ENCODE measurements around the gene STT3B. TPM values are rescaled to one million over a fixed set of nuclear protein-coding genes. Genes with fewer than 3 reads are reported as not detected.

The STT3B gene
- total and polyA plus RNA-seq, 2 donors from 2014 or later = 44.7 to 89.9 TPM

DNA sequence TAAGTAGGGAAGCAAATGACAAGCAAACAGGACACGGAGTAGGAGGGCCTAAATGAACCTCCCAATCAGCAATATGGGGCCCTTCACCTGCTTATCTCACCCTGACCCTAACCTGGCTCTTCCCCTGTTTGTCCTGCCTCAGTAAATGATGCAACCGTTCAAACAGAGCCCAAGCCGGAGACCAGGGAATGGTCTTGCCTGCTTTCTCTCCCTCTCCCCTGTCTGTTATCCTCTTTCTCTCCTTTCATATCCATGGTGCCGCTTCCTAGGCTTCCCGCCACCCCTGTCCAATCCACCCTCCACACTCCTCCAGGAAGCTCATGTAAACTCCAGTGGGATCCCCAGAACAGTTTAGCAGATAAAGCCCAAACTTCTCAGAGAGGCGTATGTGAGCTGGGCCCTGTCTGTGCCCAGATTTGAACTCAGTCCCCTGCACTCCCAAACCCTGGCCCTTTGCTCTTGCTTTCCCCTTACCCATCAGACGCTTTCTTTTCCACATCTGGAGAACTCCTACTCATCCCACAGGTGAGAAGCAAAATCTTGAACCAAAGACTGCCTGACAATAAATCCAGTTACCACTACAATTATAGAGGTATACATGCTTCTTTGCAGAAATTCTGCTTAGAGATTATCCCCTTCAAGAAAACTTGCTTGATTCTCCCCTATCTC is 45.7 kb upstream of the STT3B start:
- H3K9me3 ChIP-seq (ENCODE audit: control insufficient read depth in 2 of 3, insufficient read depth in 1 of 3, low read length in 3 of 3) = peaks cover 0 to 7% (median 5%) of the 10 kb centered on the region in 3 donors
- H3K4me1 ChIP-seq (ENCODE audit: control insufficient read depth in 2 of 3, insufficient read depth in 2 of 3, low read depth in 1 of 3, low read length in 3 of 3) = no peaks in the 10 kb centered on the region
- intact Hi-C loops (cut with DNase I) = no loop called here
- no peak for DNase-seq
- TF ChIP-seq CTCF (IDR thresholded peaks at IDR 0.05; ENCODE audit: borderline replicate concordance, extremely low read depth, insufficient read depth) = no peak
- H3K27ac ChIP-seq (ENCODE audit: low read depth in 2 of 2, low read length in 2 of 2) = no peak overlapping the region
- FAIRE-seq = no peak
- H3K9ac ChIP-seq (ENCODE audit: low read length in 3 of 3) = no peak overlapping the region
- H3K27me3 ChIP-seq (ENCODE audit: control insufficient read depth, insufficient read depth, low read length) = no peaks in the 10 kb centered on the region
- H3K4me3 ChIP-seq (ENCODE audit: low read length in 3 of 3) = no peak overlapping the region
- H3K36me3 ChIP-seq (ENCODE audit: control insufficient read depth in 2 of 3, insufficient read depth in 3 of 3, low read length in 3 of 3) = no peaks in the 10 kb centered on the region

GRCh38 chr3:31488475-31489017 is 44.2 kb upstream of the STT3B start:
- Histone ChIP-seq H3K36me3 (ENCODE audit: control insufficient read depth in 2 of 3, insufficient read depth in 3 of 3, low read length in 3 of 3) (no peaks in the 10 kb centered on the region), H3K4me3 (ENCODE audit: low read length in 3 of 3) (no peak overlapping the region), H3K4me1 (ENCODE audit: control insufficient read depth in 2 of 3, insufficient read depth in 2 of 3, low read depth in 1 of 3, low read length in 3 of 3) (no peaks in the 10 kb centered on the region), H3K9ac (ENCODE audit: low read length in 3 of 3) (no peak overlapping the region), H3K9me3 (ENCODE audit: control insufficient read depth in 2 of 3, insufficient read depth in 1 of 3, low read length in 3 of 3) (peaks cover 0 to 7% (median 7%) of the 10 kb centered on the region in 3 donors), H3K27me3 (ENCODE audit: control insufficient read depth, insufficient read depth, low read length) (no peaks in the 10 kb centered on the region), H3K27ac (ENCODE audit: low read depth in 2 of 2, low read length in 2 of 2) (no peak overlapping the region)
- no peak for FAIRE-seq
- no peak for DNase-seq
- intact Hi-C loops (cut with DNase I) = no loop called here
- no peak for TF ChIP-seq CTCF (IDR thresholded peaks at IDR 0.05; ENCODE audit: borderline replicate concordance, extremely low read depth, insufficient read depth)

GRCh38 chr3:31490502-31490901 is 42.2 kb upstream of the STT3B start:
- H3K27me3 ChIP-seq (ENCODE audit: control insufficient read depth, insufficient read depth, low read length) = no peaks in the 10 kb centered on the region
- DNase-seq (no peak), FAIRE-seq (no peak)
- H3K27ac ChIP-seq (ENCODE audit: low read depth in 2 of 2, low read length in 2 of 2) = no peak overlapping the region
- H3K9me3 ChIP-seq (ENCODE audit: control insufficient read depth in 2 of 3, insufficient read depth in 1 of 3, low read length in 3 of 3) = peaks cover 0 to 7% (median 7%) of the 10 kb centered on the region in 3 donors
- no peaks in the 10 kb centered on the region for H3K4me1 ChIP-seq (ENCODE audit: control insufficient read depth in 2 of 3, insufficient read depth in 2 of 3, low read depth in 1 of 3, low read length in 3 of 3)
- H3K9ac ChIP-seq (ENCODE audit: low read length in 3 of 3) = no peak overlapping the region
- H3K4me3 ChIP-seq (ENCODE audit: low read length in 3 of 3) = no peak overlapping the region
- no peaks in the 10 kb centered on the region for H3K36me3 ChIP-seq (ENCODE audit: control insufficient read depth in 2 of 3, insufficient read depth in 3 of 3, low read length in 3 of 3)
- intact Hi-C loops (cut with DNase I) = no loop called here
- no peak for TF ChIP-seq CTCF (IDR thresholded peaks at IDR 0.05; ENCODE audit: borderline replicate concordance, extremely low read depth, insufficient read depth)

Measured in kidney (tissue), 14 donors.